Measurements from ENCODE around the gene PPP1R16B. TPM values are rescaled to one million over a fixed set of nuclear protein-coding genes. Genes with fewer than 3 reads are reported as not detected.

The PPP1R16B gene
- total and polyA plus RNA-seq, 3 donors from 2014 or later = 1.2 to 3.7 (median 1.3) TPM

DNA sequence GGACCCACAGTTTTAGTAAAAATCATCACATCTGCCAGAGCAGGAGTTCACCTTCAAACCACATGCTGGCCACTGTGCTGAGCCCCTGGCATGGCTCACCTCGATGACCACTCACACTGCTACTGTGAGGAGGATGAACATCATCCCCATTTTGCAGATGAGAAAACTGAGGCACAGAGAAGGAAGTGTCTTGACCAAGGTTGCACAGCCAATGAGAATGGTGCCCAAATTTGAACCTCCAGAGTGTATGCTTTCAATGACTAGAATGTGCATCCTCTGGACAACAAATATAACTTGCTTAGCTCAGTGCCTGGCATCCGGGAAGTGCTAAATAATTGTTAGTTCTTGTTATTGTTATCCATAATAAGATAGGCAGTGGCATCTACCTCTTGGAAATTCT is 83.6 kb downstream of the PPP1R16B start:
- no peaks in the 10 kb centered on the region for H3K36me3 ChIP-seq (ENCODE audit: low read depth, missing control alignments)
- H3K9me3 ChIP-seq = no peaks in the 10 kb centered on the region
- H3K27me3 ChIP-seq = no peaks in the 10 kb centered on the region
- no peaks in the 10 kb centered on the region for H3K4me1 ChIP-seq
- no peak overlapping the region for H3K27ac ChIP-seq
- no peak for TF ChIP-seq POLR2A (IDR thresholded peaks at IDR 0.05)
- 81 to 83% methylated on average over 2 of the region's 2 CpGs for WGBS, 2 donors
- intact Hi-C loops (cut with DNase I; ENCODE audit: low total_unique reads) = no loop called here
- no peak overlapping the region for H3K4me3 ChIP-seq
- no peak for DNase-seq

DNA sequence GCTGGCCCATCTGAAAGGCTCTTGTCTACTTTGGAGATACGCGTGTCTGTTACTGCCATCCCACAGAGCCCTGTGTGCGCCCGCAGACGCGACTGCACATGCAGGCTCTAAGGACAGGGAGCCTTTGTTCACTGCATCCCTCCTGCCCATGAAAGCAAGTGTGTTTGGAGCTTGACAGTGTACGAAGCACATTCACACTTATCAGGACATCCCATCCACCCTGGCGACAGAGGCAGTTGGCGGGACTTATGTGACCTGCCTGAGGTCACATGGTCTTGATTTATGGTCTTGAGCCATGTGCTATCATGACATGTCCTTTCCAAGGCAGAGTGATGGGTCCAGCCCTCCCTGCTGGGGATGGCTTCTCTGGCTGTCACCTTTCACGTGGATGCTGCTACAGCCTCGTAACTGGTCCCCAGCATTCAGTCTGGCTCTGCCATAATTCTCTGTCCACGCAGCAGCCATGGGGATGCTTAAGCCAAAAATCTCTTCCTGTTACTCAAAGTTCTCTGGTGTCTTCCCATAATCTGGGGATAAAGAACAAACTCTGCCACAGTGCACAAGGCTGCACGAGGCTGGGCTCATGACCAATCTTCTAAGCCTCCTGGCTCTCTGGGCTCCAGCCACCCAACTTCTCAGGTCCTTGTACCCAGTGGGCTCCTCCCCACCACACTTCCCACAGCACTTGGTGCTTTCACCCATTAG is 84.4 kb downstream of the PPP1R16B start:
- Histone ChIP-seq H3K27ac (no peak overlapping the region), H3K27me3 (no peaks in the 10 kb centered on the region), H3K36me3 (ENCODE audit: low read depth, missing control alignments) (no peaks in the 10 kb centered on the region), H3K4me3 (no peak overlapping the region), H3K9me3 (no peaks in the 10 kb centered on the region), H3K4me1 (no peaks in the 10 kb centered on the region)
- TF ChIP-seq, protein P1, sequence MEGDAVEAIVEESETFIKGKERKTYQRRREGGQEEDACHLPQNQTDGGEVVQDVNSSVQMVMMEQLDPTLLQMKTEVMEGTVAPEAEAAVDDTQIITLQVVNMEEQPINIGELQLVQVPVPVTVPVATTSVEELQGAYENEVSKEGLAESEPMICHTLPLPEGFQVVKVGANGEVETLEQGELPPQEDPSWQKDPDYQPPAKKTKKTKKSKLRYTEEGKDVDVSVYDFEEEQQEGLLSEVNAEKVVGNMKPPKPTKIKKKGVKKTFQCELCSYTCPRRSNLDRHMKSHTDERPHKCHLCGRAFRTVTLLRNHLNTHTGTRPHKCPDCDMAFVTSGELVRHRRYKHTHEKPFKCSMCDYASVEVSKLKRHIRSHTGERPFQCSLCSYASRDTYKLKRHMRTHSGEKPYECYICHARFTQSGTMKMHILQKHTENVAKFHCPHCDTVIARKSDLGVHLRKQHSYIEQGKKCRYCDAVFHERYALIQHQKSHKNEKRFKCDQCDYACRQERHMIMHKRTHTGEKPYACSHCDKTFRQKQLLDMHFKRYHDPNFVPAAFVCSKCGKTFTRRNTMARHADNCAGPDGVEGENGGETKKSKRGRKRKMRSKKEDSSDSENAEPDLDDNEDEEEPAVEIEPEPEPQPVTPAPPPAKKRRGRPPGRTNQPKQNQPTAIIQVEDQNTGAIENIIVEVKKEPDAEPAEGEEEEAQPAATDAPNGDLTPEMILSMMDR (IDR thresholded peaks at IDR 0.05) = no peak
- TF ChIP-seq POLR2A (IDR thresholded peaks at IDR 0.05) = no peak
- peak; percentile 28 for DNase-seq
- WGBS, 2 donors = 53 to 67% methylated on average over 11 to 13 of the region's 13 CpGs
- intact Hi-C loops (cut with DNase I; ENCODE audit: low total_unique reads) = no loop called here

DNA sequence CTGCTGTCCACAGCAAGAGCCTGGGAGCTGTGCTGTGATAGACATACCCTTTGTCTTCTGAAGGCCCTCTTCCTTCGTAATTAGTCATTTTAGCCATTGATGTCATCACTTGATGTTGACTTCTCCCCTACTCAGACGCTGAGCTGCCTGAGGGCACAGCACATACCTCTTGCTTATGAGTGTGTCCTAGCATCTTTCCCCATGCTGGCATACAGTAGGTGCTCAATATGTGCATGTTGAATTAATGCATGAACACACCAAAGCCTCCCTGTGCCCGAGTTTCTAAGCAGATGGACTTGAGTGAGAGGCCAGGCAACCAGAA is 85.0 kb downstream of the PPP1R16B start:
- Histone ChIP-seq H3K4me3 (no peak overlapping the region), H3K9me3 (no peaks in the 10 kb centered on the region), H3K27ac (no peak overlapping the region), H3K27me3 (no peaks in the 10 kb centered on the region), H3K4me1 (no peaks in the 10 kb centered on the region), H3K36me3 (ENCODE audit: low read depth, missing control alignments) (no peaks in the 10 kb centered on the region)
- intact Hi-C loops (cut with DNase I; ENCODE audit: low total_unique reads) = no loop called here
- DNase-seq = no peak
- TF ChIP-seq, protein P1 (IDR thresholded peaks at IDR 0.05) = no peak
- no peak for TF ChIP-seq POLR2A (IDR thresholded peaks at IDR 0.05)
- WGBS, 2 donors = 79 to 85% methylated on average over 3 of the region's 3 CpGs

DNA sequence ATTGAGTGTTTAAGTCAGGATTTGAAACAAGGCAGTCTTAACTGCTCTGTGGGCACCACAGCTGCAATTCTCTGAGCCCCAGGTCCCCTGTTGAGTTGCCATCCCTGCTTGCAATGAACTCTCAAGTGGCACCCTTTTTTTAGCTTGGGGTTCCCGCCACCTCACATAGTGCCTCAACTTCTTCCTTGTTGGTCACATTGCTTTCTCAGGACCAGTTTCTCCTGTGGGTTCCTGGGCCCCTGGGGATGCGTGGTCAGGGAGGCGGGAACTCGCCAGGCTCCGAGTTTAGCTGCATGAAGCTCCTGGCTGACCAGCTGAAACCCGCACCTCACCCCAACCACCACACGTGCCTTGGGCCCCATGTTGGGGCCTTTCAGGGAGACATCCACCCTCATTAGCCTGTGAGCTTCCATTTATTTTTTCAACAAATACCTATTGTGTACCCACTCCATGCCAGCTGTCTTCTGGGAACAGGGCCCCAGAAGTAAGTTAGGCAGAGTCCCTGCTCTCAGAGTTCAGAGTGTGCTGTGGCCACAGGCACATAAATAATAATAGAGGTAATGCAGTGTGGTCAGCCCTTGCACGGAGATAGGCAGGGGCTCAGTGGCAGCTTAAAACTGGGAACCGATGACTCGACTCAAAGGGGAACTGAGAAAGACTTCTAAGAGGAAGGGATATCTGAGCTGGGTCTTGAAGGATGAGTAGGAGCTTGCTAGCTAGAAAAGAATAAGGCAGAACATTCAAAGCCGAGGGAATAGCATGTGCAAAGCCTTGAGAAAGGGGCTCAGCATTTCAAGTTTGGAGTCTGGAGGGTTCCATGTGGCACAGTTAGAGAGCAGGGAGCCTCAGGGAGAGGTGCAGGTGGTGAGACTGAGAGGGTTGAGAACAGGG is 86.8 kb downstream of the PPP1R16B start:
- no peak for DNase-seq
- H3K27me3 ChIP-seq = no peaks in the 10 kb centered on the region
- H3K9me3 ChIP-seq = no peaks in the 10 kb centered on the region
- 86 to 88% methylated on average over 8 to 11 of the region's 11 CpGs for WGBS, 2 donors
- intact Hi-C loops (cut with DNase I; ENCODE audit: low total_unique reads) = no loop called here
- no peaks in the 10 kb centered on the region for H3K36me3 ChIP-seq (ENCODE audit: low read depth, missing control alignments)
- no peak for TF ChIP-seq POLR2A (IDR thresholded peaks at IDR 0.05)
- TF ChIP-seq, protein P1 (IDR thresholded peaks at IDR 0.05) = no peak
- no peak overlapping the region for H3K27ac ChIP-seq
- no peaks in the 10 kb centered on the region for H3K4me1 ChIP-seq
- no peak overlapping the region for H3K4me3 ChIP-seq

DNA sequence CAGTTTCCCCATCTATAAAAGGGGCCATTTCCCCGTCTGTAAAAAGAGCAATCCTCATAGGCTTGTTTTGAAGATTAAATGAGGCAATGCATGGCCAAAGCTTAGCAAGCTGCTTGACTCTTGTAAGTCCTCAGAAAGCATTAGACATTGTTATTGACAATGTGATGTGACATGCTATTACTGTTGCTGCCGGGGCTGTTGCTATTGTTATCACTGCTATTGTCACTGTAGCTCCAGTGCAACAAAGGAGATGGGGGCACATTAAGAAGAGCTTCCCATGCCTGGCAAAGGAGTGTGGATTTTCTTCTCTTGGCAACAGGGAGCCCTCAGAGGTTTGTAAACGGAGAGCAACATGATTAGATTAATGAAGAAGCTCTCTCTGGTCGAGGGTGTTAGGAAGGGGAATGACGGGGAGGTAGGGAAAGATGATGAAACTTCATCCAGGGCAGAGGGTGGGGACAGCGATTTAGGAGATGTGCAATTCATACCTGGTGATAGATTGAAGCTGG is 87.6 kb downstream of the PPP1R16B start:
- 20 to 22% methylated on average over 6 of the region's 6 CpGs for WGBS, 2 donors
- Histone ChIP-seq H3K27me3 (no peaks in the 10 kb centered on the region), H3K36me3 (ENCODE audit: low read depth, missing control alignments) (no peaks in the 10 kb centered on the region), H3K27ac (no peak overlapping the region), H3K9me3 (no peaks in the 10 kb centered on the region), H3K4me1 (no peaks in the 10 kb centered on the region), H3K4me3 (no peak overlapping the region)
- intact Hi-C loops (cut with DNase I; ENCODE audit: low total_unique reads) = no loop called here
- DNase-seq = no peak
- no peak for TF ChIP-seq POLR2A (IDR thresholded peaks at IDR 0.05)
- TF ChIP-seq, protein P1 (IDR thresholded peaks at IDR 0.05) = no peak
